ENCODE data around the gene LTO1. TPM values are rescaled to one million over a fixed set of nuclear protein-coding genes. Genes with fewer than 3 reads are reported as not detected.

The LTO1 gene
- total and polyA plus RNA-seq, 10 of the 15 experiments (the other 5 are each of a cell fraction or from before 2014, with no cell fraction given), result 2.6 to 27.5 (median 14.4) TPM

- no peak for TF ChIP-seq ATF2 (IDR thresholded peaks at IDR 0.05; ENCODE audit: low read length)
These were observed 40.0 kb downstream of the LTO1 start (continued) for GRCh38 chr11:69635195-69635594.

GRCh38 chr11:69634590-69634989 is 40.6 kb downstream of the LTO1 start:
- Histone ChIP-seq H3K9me3 (replicated peaks; ENCODE audit: control insufficient read depth, insufficient read depth, low read length) (no peaks in the 10 kb centered on the region; the same call in 2 of the 3 replicates), H3K9ac (ENCODE audit: control insufficient read depth, insufficient read depth, low read length) (no peak overlapping the region), H3K4me2 (ENCODE audit: control insufficient read depth, insufficient read depth) (no peak overlapping the region), H3K79me2 (ENCODE audit: control insufficient read depth, insufficient read depth, low read length) (no peaks in the 10 kb centered on the region), H3K4me1 (ENCODE audit: control insufficient read depth, insufficient read depth, low read length) (peaks cover 15% of the 10 kb centered on the region), H3K4me3 (no peak overlapping the region), H3K27me3 (replicated peaks in 1 of 2; ENCODE audit: control insufficient read depth in 2 of 2, insufficient read depth in 2 of 2, low read length in 1 of 2) (peaks cover 15 to 25% of the 10 kb centered on the region in 2 experiments), H2AFZ (ENCODE audit: control insufficient read depth, low read depth, low read length) (no peak overlapping the region), H3K36me3 (ENCODE audit: control insufficient read depth in 2 of 2, insufficient read depth in 2 of 2, low read length in 1 of 2) (no peaks in the 10 kb centered on the region; a peak in 1 of 4 replicates), H4K20me1 (ENCODE audit: control insufficient read depth, insufficient read depth) (no peaks in the 10 kb centered on the region), H3K27ac (ENCODE audit: control insufficient read depth, insufficient read depth) (no peak overlapping the region)
- no TSS peak for BruUV-seq (replicated peaks)
- ChIA-PET CTCF (no interaction called here), SMC1A (ENCODE audit: uncharacterized antibody, unreplicated experiment) (interaction anchor here (1.0 kb wide), 1 partner anchor 36 kb away, joined by 3 read pairs; no protein-coding TSS in a partner anchor), RAD21 (ENCODE audit: unreplicated experiment) (interaction anchor here (0.7 to 1.6 kb wide), 2 partner anchors 335 to 341 kb away, joined by 3 to 5 read pairs; no protein-coding TSS in a partner anchor), POLR2A (no interaction called here)
- DNase-seq (ENCODE audit: low read depth, low spot score), result no peak
- in situ Hi-C loops (cut with MboI), result no loop called here
- no peak for FAIRE-seq
- no peak for ATAC-seq
- intact Hi-C loops (cut with micrococcal nuclease; ENCODE audit: unreplicated experiment), result no loop called here
- 23% methylated on average over 7 of the region's 7 CpGs for WGBS (ENCODE audit: insufficient coverage, insufficient replicate concordance, low lambda C conversion rate, missing lambda C conversion rate)
- TF ChIP-seq ZNF217 (IDR thresholded peaks at IDR 0.05) (no peak), PML (IDR thresholded peaks at IDR 0.05; ENCODE audit: low read length) (no peak), TCF3 (IDR thresholded peaks at IDR 0.05; ENCODE audit: borderline replicate concordance, insufficient read depth, low read depth, low read length) (no peak), NRF1 (conservative IDR thresholded peaks at IDR 0.05; ENCODE audit: low read depth, low read length) (no peak), CREM (IDR thresholded peaks at IDR 0.05; ENCODE audit: low read depth) (no peak), CHD1 (IDR thresholded peaks at IDR 0.05; ENCODE audit: low read depth, low read length) (no peak), SUPT20H (IDR thresholded peaks at IDR 0.05; ENCODE audit: borderline replicate concordance, control insufficient read depth, low read depth, low read length) (no peak), SKIL (IDR thresholded peaks at IDR 0.05; ENCODE audit: low read depth, poor library complexity, severe bottlenecking) (no peak), MTA3 (IDR thresholded peaks at IDR 0.05; ENCODE audit: borderline replicate concordance, low read length) (no peak)
